Skeletal muscle satellite cell (primary cell): ENCODE results near the gene SALL3.

Source experiments
- H3K27me3 ChIP-seq: 2 replicates; pipeline ENCODE4 v1.7.0; 2013; ENCODE audit warnings: low read length; ENCODE audit not compliant: control insufficient read depth, insufficient read depth
- H3K36me3 ChIP-seq: 2 replicates; pipeline ENCODE4 v1.7.0; 2013; ENCODE audit warnings: mild to moderate bottlenecking, control low read depth, low read length; ENCODE audit not compliant: insufficient read depth
- H3K4me1 ChIP-seq: 2 replicates; pipeline ENCODE4 v1.7.0; 2013; ENCODE audit warnings: low read length; ENCODE audit not compliant: control insufficient read depth, insufficient read depth
- H3K4me2 ChIP-seq: 2 replicates; pipeline ENCODE4 v1.7.0; 2013; ENCODE audit warnings: mild to moderate bottlenecking, low read length
- H3K4me3 ChIP-seq: 2 replicates; pipeline ENCODE4 v1.7.0; 2013; ENCODE audit warnings: low read length
- H3K9ac ChIP-seq: 2 replicates; pipeline ENCODE4 v1.7.0; 2013; ENCODE audit warnings: mild to moderate bottlenecking, low read depth, low read length, moderate library complexity
- H3K9me3 ChIP-seq: replicated peaks from 2 replicates; pipeline ENCODE4 v1.7.0; 2013; ENCODE audit warnings: mild to moderate bottlenecking, control low read depth, low read length

Gene SALL3

DNA sequence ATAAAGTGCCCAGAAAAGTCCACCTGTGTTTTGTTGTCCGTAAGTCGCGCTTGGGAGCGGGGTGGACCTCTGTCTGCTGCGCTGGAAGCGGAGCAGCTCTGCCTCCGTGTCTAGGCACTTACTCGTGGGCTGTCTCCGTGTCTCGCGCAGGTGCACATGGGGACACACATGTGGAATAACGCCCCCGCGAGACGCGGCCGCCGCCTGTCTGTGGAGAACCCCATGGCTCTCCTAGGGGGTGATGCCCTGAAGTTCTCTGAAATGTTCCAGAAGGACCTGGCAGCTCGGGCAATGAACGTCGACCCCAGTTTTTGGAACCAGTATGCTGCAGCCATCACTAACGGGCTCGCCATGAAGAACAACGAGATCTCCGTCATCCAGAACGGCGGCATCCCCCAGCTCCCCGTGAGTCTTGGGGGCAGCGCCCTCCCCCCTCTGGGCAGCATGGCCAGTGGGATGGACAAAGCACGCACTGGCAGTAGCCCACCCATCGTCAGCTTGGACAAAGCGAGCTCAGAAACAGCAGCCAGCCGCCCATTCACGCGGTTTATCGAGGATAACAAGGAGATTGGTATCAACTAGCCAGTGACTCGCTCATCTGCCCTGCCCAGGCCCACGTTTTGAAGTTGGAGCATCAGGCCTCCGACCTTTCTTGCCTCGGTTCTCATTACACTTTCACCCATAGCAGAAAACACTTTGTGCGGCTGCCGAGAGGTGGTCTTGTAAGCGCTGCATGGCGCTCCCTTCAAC, 17.3 kb downstream of the SALL3 start:
- Histone ChIP-seq H3K4me2 (no peak overlapping the region), H3K4me1 (no peaks in the 10 kb centered on the region), H3K27me3 (no peaks in the 10 kb centered on the region), H3K9ac (no peak overlapping the region), H3K9me3 (peaks cover 9% of the 10 kb centered on the region), H3K4me3 (no peak overlapping the region), H3K36me3 (no peaks in the 10 kb centered on the region)

DNA sequence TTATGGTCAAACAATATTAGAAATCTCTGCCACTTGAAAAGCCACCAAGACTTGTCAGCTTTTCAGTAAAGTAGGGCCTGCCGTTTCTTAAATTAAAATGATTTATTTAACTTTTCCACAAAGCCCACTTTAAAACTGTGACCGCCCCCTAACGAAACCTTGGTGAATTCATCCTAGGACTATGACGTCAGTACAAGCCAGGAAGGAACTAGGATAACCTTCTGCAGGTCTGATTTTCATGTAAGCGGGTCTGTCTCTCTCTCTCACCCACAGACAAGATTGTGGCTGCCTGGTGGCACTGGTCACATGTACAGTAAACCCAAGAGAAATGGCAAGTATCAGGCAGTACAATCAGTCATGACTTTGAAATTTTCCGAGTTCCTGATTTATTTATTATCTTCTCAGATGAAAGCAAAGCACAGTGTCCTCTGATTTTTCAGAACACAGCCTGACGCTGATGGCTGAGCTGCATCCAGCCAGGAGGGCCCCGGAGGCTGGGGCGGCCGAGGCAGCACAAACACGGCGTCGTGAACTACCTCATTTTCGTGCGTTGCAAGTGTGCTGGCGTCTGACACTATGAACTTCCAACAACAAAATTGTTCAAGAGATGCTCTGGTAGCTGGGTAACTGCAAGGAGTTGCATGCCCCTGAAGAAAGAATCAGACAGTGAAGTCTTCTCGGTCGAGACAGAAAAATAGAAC, 18.9 kb downstream of the SALL3 start:
- Histone ChIP-seq H3K4me3 (no peak overlapping the region), H3K4me1 (no peaks in the 10 kb centered on the region)

DNA sequence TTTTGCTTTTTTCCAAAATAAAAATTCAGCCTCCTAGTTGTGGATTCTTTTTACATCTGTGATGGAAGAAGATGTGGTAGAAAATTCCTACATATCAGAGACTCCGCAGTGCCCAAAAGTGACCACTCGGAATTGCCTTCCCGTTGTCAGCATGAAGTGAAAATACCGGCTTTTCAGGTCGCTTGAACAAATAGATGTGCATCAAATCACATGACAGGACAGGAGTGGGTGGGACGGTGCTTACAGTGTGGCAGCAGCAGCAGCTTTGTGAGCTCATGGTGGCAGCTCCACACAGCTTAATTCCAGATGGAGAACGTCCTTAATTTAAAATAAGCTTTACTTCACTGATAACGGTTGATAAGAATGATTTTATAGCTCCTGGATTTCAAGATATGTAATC, 20.3 kb downstream of the SALL3 start:
- Histone ChIP-seq H3K9ac (no peak overlapping the region), H3K4me2 (no peak overlapping the region), H3K9me3 (no peaks in the 10 kb centered on the region), H3K4me1 (no peaks in the 10 kb centered on the region), H3K4me3 (no peak overlapping the region), H3K27me3 (no peaks in the 10 kb centered on the region), H3K36me3 (no peaks in the 10 kb centered on the region)

More for the DNA sequence above, 18.9 kb downstream of the SALL3 start:
- Histone ChIP-seq H3K4me2 (no peak overlapping the region), H3K9me3 (peaks cover 5% of the 10 kb centered on the region), H3K36me3 (no peaks in the 10 kb centered on the region), H3K27me3 (no peaks in the 10 kb centered on the region), H3K9ac (no peak overlapping the region)

DNA sequence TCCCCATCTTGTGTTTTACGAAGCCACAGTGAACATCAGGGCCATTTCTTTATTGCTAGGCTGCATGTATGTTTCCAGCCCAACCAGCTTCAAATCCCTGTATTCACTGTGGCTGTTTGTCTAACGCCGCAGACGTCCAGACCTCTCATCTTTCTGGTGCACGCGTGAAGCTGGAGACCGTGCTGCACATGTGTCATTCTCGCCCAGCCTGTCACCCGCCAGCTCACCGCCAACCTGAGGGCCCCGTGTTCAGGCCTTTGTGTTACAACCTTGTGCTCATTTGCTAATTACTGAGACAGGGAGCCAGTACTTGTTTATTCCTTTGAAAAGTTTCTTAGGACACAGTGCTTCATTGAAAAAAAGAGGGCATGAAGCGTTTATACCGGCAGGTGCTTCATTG, 21.4 kb downstream of the SALL3 start:
- no peak overlapping the region for H3K9ac ChIP-seq
- H3K4me1 ChIP-seq, result no peaks in the 10 kb centered on the region
- no peaks in the 10 kb centered on the region for H3K27me3 ChIP-seq
- H3K36me3 ChIP-seq, result no peaks in the 10 kb centered on the region
- H3K9me3 ChIP-seq, result no peaks in the 10 kb centered on the region
- no peak overlapping the region for H3K4me2 ChIP-seq
- no peak overlapping the region for H3K4me3 ChIP-seq

DNA sequence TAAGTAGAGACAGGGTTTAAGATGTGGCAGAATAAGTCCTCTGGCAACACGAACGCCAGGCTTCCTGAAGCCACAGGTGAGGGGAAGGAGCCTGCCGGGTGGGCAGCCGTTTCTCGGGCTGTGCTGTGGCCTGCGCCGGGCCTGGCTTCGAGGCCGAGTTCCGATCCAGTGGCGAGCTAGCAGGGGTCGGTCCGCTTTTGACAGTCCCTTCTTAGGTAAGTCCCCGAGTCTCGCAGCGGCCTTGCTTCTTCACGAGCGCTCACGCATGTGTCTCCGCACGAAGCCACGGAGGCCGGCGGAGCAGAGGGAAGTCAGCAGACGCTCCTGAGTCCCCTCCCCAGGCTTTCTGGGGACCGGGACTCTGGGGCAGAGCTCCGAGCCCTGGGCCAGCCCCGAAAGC, 26.0 kb downstream of the SALL3 start:
- no peak overlapping the region for H3K9ac ChIP-seq

DNA sequence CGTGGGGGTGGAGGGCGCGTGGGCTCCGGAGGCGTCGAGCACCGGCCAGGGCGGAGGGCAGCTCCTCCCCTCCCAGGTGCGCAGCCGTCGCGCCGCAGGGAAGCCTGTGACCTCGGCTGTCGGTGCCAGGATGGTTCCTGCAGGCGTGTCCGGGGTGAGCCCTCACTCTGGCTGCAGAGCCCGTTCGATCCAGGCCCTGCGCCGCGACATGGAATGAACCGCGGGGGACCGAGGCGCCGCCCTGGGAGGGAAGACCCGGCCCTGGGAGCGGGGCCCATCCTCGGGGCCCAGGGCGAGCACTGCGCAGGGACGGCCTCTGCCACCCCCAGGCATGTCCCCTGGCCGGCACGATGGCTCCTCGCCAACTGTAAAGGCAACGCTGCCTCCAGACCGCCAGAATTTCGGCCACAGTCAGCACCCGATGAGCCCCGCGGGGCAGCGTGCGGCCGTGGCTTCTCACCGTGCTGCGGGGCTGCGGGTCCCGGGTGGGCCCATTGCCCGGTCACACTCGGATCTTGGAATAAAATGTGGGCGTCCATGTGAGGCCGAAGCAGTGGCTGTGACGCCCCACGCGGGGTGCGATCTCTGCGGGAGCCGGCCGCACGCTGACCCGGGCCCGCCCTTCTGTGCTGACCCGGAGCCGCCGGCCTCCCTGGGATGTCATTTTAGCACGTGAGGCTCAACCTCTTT, 26.6 kb downstream of the SALL3 start:
- H3K36me3 ChIP-seq, result no peaks in the 10 kb centered on the region

More for the DNA sequence above, 26.0 kb downstream of the SALL3 start:
- no peaks in the 10 kb centered on the region for H3K27me3 ChIP-seq
- H3K4me1 ChIP-seq, result no peaks in the 10 kb centered on the region
- no peak overlapping the region for H3K4me3 ChIP-seq
- H3K36me3 ChIP-seq, result no peaks in the 10 kb centered on the region
- H3K4me2 ChIP-seq, result no peak overlapping the region
- peaks cover 6% of the 10 kb centered on the region for H3K9me3 ChIP-seq

DNA sequence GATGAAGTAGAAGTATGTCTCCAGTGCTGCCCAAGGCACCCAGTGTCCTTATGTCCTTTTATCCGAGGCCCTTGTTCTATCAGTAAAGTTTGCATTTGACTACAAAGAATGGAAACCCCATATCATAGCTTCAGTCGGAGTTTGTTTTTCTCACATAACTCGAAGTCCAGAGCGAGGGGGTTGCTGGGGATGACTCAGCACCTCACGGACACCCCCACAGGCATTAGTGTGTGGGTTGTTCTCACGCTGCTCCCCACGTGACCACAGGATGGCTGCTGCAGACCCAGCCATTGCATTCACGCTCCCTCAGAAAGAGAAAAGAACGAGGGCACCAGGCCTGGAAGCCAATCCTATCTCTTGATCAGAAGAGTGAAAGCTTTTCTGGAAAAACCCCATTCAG, 27.8 kb downstream of the SALL3 start:
- Histone ChIP-seq H3K4me1 (no peaks in the 10 kb centered on the region), H3K4me3 (no peak overlapping the region), H3K9ac (no peak overlapping the region), H3K9me3 (peaks cover 6% of the 10 kb centered on the region), H3K36me3 (no peaks in the 10 kb centered on the region), H3K27me3 (no peaks in the 10 kb centered on the region), H3K4me2 (no peak overlapping the region)

More for the DNA sequence above, 26.6 kb downstream of the SALL3 start:
- H3K4me3 ChIP-seq, result no peak overlapping the region
- peaks cover 6% of the 10 kb centered on the region for H3K9me3 ChIP-seq
- no peaks in the 10 kb centered on the region for H3K27me3 ChIP-seq
- no peak overlapping the region for H3K4me2 ChIP-seq
- no peaks in the 10 kb centered on the region for H3K4me1 ChIP-seq
- no peak overlapping the region for H3K9ac ChIP-seq

DNA sequence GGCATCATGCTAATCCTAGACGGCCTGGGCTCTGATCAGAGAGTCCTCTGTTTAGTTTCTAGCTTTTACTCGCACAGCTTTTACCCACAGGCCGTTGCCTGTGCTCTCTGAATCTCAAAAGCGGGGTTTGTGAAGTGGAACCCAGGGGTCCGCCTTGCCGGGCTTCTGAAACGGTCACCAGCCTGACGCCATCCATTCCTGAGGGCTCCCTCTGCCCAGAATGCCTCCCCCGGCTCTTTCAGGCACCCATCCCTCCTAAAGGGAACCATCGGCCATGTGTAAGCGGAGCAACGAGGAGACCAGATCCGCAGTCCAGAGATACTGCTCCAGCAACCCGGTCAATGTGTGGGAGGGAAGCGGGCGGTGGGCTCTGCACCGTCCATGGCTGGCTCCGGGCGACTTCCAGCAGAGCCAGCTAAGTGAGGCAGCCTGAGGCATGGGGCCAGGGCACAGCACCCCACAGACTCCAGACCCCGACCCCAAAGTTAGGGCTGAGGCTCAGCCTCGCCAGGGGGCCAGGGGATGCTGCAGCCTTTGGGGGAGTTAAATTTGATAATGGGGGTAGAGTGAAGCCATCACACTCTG, 28.8 kb downstream of the SALL3 start:
- Histone ChIP-seq H3K36me3 (no peaks in the 10 kb centered on the region), H3K4me3 (no peak overlapping the region), H3K4me1 (no peaks in the 10 kb centered on the region), H3K9ac (no peak overlapping the region), H3K4me2 (no peak overlapping the region), H3K27me3 (no peaks in the 10 kb centered on the region), H3K9me3 (peaks cover 6% of the 10 kb centered on the region)

DNA sequence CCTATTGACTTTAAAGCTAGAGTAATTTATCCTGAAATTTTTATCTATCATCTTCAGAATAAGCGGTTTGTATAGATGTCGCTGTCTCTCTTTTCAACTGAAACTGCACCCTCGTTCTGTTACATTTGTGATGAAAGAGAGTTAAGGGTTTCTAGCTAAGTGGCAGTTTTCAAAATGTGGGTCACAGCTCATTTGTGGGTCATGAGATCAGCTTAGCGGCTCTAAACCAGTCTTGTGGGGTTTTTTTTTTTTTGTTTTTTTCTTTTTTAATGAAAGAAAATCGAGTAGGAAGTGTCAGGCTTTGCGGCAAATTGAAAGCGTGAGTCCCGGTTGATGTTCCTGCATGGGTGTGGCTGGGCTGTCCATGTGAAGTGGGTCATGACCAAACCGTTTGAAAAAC, 31.2 kb downstream of the SALL3 start:
- no peaks in the 10 kb centered on the region for H3K27me3 ChIP-seq
- H3K9me3 ChIP-seq, result peaks cover 6% of the 10 kb centered on the region
- H3K36me3 ChIP-seq, result no peaks in the 10 kb centered on the region
- no peak overlapping the region for H3K9ac ChIP-seq
- H3K4me2 ChIP-seq, result no peak overlapping the region
- H3K4me1 ChIP-seq, result no peaks in the 10 kb centered on the region
- H3K4me3 ChIP-seq, result no peak overlapping the region

DNA sequence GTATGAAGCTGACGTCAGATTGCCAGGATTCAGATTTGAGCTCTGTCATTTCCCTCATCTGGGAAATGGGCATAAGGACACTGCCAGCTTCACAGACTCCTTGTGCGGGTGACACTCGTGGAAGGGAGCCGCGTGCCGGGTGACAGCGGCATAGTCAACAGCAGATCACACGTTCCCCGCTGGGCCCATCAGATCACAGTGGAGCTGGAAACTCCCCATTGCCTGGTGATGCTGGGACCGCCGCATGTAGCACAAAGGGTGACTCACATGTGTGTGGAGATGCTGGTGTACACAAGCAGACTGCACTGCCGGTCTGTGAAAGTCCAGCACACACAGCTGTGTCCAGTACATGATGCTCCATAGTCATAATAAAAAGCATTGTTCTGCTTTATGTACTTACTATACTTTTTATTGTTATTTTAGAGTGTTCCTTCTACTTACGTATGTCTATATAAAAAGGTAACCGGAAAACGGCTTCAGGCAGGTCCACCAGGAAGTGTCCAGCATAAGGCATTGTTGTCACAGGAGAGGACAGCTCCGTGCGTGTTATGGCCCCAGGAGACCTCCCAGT, 31.8 kb downstream of the SALL3 start:
- Histone ChIP-seq H3K36me3 (no peaks in the 10 kb centered on the region), H3K4me1 (no peaks in the 10 kb centered on the region), H3K9me3 (peaks cover 6% of the 10 kb centered on the region), H3K9ac (no peak overlapping the region), H3K27me3 (no peaks in the 10 kb centered on the region), H3K4me3 (no peak overlapping the region), H3K4me2 (no peak overlapping the region)

DNA sequence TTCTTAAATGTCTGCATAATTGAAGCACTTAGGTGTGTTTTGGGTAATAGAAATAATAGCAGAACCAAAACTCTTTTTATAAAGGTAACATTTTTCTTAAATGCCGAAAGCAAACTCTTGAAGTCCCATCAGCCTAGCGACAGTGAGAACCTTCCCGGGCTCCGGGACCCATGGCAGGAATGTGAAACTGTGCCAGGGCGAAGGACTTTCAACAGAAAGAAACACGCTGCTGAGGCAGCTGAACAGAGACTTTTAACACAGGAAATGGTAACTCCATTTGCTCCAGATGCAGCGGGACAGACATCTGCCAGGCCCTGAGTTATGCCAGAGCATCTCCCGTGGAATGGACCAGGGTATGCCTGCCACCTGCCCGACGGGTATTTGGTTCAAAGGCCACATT, 34.3 kb downstream of the SALL3 start:
- Histone ChIP-seq H3K36me3 (no peaks in the 10 kb centered on the region), H3K9me3 (no peaks in the 10 kb centered on the region), H3K4me2 (no peak overlapping the region), H3K27me3 (no peaks in the 10 kb centered on the region), H3K9ac (no peak overlapping the region), H3K4me3 (no peak overlapping the region), H3K4me1 (no peaks in the 10 kb centered on the region)
